ENCODE data around the gene GARIN5B.
A peak's percentile ranks its signal among the peaks of the same experiment; 100 is the strongest.
"Not testable (repeated sequence)": the region's sequence is repeated elsewhere in the genome, so short reads cannot be mapped to it uniquely, and the experiment has no call there.

GARIN5B gene

DNA sequence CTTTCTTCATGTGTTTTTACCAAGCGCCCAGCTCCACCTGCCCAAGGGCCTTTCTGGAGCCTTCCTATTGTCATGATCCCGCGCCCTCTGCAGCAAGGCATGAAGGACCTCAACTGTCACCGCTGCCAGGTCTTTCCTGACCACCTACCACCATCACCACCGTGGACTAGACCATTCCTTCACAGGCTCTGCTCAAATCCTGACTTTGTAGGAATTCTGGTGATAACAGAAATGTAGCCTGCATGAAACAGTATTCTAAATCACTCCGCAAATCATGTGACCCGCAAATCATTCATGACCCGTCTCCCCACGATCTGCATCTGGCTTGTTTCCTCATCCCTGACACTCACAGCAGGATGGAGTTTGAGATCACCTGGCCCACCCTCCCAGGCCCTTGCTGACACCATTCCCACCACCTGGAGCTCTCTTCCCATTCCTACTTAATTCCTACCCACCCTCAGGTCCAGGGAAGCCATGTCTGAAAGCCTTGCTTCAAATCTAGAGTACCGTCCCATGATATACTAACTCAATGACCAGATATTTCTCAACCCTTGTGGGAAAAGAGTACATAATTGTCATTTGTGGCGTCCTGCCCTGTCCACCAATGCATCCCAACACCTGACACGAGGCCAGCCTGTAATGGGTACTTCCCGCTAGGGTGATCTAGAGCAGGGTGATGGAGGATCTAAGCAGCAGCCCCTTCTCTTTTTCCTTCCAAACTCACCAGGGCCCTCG lies 43.2 kb upstream of the GARIN5B start:
- peak overlapping the region; percentile 79 for H3K4me3 ChIP-seq (ENCODE audit: low read length)
- TF ChIP-seq, protein P1, sequence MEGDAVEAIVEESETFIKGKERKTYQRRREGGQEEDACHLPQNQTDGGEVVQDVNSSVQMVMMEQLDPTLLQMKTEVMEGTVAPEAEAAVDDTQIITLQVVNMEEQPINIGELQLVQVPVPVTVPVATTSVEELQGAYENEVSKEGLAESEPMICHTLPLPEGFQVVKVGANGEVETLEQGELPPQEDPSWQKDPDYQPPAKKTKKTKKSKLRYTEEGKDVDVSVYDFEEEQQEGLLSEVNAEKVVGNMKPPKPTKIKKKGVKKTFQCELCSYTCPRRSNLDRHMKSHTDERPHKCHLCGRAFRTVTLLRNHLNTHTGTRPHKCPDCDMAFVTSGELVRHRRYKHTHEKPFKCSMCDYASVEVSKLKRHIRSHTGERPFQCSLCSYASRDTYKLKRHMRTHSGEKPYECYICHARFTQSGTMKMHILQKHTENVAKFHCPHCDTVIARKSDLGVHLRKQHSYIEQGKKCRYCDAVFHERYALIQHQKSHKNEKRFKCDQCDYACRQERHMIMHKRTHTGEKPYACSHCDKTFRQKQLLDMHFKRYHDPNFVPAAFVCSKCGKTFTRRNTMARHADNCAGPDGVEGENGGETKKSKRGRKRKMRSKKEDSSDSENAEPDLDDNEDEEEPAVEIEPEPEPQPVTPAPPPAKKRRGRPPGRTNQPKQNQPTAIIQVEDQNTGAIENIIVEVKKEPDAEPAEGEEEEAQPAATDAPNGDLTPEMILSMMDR (conservative IDR thresholded peaks at IDR 0.05; ENCODE audit: low read length): no peak
- DNase-seq (ENCODE audit: low read depth): no peak

DNA sequence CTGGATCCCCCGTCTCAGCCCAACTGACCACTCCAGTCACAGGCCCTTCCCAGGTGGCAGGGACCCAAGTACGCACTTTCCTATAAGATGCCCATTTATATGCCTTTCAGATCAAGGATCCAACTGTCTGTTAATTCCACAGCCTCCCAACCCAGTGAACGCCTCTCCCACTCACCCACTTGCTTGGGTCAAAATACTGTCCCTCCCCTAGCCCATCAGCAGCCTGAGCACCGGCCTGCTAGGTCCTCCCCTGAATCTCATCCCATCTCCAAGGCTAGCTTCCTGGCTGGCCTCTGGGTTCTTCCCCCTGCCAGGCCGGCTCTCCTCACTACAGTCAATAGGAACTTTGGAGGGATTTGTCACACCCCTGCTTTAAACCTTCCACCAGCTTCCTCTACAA lies 42.6 kb upstream of the GARIN5B start:
- H3K4me3 ChIP-seq (ENCODE audit: low read length): peak overlapping the region; percentile 79
- DNase-seq (ENCODE audit: low read depth): no peak
- TF ChIP-seq, protein P1 (conservative IDR thresholded peaks at IDR 0.05; ENCODE audit: low read length): no peak

DNA sequence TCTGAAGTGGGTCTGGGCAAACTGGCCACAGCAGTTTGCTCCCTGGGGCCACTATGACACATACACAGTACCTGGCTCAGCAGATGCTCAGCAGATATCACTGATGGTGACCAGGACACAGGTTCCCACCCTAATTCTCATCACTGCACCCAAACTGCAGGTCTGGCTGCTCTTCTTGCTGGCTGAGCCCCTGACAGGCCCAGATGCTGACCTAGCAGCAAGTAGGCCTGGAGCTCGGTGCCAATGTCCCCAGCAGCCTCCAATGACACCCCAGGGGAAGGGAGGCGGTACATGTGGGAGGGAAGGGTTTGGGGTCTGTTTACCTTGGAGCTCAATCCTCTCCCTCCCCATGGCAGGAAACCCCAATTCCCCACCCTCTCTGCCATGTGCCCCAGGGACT lies 39.4 kb upstream of the GARIN5B start:
- no peak overlapping the region for H3K4me3 ChIP-seq (ENCODE audit: low read length)
- DNase-seq (ENCODE audit: low read depth): no peak
- TF ChIP-seq, protein P1 (conservative IDR thresholded peaks at IDR 0.05; ENCODE audit: low read length): no peak

DNA sequence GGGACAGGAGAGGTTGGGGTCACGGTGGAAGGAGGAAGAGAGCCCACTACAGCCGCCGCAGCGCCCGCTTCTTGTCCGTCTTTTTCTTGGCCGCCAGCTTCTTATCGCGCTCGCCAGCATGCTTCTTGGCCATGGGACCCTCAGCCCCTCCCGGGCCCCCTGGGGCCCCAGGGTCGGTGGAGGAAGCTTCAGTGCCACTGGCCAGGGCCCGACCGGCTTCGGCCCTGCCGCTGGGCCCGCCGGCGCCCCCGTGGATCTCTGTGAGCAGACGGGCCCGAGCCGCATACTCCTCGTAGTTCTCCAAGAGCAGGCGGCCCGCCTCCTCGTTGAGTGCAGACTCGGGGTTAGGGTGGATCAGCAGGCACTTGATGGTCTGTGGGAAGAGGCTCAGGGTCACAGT lies 38.3 kb upstream of the GARIN5B start:
- not testable (repeated sequence) for H3K4me3 ChIP-seq (ENCODE audit: low read length); DNase-seq (ENCODE audit: low read depth)

DNA sequence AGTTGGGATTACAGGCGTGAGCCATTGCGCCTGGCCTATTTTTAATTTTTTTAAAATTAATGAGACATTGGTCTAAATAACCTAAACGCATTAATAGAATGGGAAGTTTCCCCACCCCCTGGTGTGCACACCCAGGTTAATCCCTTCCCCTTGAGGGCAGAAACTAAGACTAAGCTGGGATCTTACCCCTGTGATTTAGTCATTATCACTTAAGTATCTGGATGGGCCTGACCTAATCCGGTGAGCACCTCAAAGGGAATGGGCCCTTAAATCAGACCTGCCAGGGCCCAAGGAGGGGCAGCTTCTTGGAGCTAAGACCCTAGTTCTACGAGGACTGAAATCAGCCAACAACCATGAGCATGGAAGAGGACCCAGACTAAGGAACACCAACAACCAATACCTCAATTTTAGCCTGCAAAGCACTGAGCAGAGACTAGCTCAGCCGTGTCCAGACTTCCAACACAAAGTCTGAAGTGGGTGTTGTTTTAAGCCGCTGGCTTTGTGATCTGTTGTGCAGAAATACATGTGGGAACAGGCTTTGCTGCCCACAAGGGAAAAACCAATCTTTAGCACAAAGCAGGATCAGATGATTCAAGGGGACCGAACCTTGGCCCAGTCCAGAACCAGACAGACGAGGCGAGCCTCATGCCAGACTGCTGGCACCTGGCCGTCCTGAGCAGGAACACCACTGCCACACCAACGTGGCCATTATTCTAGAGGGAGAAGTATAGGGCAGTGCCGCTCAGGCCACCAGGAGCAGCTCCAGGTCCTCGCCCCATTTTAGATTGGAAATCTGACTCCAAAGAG lies 37.4 kb upstream of the GARIN5B start:
- TF ChIP-seq, protein P1 (conservative IDR thresholded peaks at IDR 0.05; ENCODE audit: low read length): no peak
- no peak overlapping the region for H3K4me3 ChIP-seq (ENCODE audit: low read length)
- no peak for DNase-seq (ENCODE audit: low read depth)

DNA sequence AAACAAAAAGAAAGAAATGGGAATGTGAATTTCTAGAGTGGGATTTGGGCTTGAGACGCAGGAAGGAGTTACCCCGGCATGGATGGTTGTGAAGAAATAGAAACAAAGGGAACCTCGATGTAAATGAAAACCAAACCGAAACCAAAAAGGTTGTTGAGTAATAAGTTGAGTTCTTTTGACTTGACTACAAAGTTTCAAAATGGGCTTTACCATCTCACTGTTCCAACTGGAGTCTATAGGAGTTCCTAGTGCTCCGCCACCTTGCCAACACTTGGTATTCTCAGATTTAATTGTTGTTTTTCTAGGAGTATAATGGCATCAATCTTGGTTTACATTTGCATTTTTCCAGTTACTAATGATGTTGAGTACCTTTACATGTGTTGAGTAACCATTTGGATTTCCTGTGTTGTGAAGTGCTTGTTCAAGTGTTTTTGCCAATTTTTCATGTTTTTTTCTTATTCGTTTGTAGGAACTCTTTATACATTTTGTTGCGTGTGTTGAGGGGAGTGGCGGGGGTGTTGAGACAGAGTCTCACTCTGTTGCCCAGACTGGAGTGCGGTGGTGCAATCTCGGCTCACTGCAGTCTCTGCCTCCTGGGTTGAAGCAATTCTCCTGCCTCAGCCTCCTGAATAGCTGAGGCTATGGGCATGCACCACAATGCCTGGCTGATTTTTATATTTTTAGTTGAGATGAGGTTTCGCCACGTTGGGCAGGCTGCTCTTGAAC lies 35.3 kb upstream of the GARIN5B start:
- TF ChIP-seq, protein P1 (conservative IDR thresholded peaks at IDR 0.05; ENCODE audit: low read length): no peak
- no peak for DNase-seq (ENCODE audit: low read depth)
- H3K4me3 ChIP-seq (ENCODE audit: low read length): no peak overlapping the region

All from AG10803 (cell line).